Coronary artery (tissue), 2 donors: ENCODE measurements around the gene COL2A1.

Source experiments
- DNase-seq: peaks from one replicate; pipeline ENCODE4 v3.0.0-alpha.2; 2017; ENCODE audit warnings: low spot score
- H3K27ac ChIP-seq, 2 donors: fragments of 200-600 bp; sonication (generic); one replicate each; pipeline ENCODE4 v1.5.1; 2016 to 2019
- H3K4me3 ChIP-seq: fragments of 200-600 bp; sonication (generic); 2 replicates; pipeline ENCODE4 v1.5.1; 2016; ENCODE audit warnings: mild to moderate bottlenecking, moderate library complexity
- TF ChIP-seq, protein P1 (sequence below): fragments of 200-600 bp; sonication (generic); IDR thresholded peaks from one replicate; pipeline ENCODE4 v1.5.1; 2019; ENCODE audit warnings: antibody characterized with exemption

The COL2A1 gene

DNA sequence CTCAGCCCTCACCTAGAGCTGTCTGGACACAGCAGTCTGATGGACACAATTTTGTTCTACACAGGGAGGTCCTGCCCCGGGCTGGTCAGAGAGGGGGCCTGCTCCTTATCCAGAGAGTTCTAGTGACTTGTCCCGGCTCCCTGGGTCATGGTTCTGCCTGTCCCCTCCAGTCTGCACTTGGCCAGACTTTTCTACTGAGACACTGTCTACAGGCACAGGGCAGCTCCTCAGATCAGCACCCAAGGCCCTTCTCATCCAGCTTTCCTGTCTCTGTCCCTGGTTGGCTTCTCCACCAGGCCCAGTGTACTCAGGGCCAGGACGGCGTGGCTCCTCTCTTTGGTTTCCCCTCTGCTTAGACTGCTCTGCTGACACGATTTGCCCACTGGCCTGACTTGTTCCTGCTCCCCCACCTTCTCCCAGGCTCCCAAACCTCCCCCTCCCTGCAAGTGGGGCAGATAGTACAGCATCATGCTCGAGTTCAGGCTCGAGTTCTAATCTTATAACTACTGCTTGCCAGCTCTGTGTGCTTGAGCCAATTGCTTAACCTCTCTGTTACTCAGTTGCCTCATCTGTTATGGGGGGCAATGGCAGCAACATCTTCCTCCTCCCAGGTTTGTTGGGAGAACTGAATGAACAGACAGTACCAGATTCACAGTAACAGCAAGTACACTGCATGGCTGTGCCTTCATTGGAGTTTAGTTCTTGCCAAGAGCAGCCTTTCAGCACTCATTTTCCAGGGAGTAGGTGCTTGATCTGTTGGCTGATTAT, 22.0 kb upstream of the COL2A1 start:
- TF ChIP-seq, protein P1, sequence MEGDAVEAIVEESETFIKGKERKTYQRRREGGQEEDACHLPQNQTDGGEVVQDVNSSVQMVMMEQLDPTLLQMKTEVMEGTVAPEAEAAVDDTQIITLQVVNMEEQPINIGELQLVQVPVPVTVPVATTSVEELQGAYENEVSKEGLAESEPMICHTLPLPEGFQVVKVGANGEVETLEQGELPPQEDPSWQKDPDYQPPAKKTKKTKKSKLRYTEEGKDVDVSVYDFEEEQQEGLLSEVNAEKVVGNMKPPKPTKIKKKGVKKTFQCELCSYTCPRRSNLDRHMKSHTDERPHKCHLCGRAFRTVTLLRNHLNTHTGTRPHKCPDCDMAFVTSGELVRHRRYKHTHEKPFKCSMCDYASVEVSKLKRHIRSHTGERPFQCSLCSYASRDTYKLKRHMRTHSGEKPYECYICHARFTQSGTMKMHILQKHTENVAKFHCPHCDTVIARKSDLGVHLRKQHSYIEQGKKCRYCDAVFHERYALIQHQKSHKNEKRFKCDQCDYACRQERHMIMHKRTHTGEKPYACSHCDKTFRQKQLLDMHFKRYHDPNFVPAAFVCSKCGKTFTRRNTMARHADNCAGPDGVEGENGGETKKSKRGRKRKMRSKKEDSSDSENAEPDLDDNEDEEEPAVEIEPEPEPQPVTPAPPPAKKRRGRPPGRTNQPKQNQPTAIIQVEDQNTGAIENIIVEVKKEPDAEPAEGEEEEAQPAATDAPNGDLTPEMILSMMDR: no peak
- no peak for DNase-seq
- H3K4me3 ChIP-seq: no peak overlapping the region
- no peak overlapping the region for H3K27ac ChIP-seq

DNA sequence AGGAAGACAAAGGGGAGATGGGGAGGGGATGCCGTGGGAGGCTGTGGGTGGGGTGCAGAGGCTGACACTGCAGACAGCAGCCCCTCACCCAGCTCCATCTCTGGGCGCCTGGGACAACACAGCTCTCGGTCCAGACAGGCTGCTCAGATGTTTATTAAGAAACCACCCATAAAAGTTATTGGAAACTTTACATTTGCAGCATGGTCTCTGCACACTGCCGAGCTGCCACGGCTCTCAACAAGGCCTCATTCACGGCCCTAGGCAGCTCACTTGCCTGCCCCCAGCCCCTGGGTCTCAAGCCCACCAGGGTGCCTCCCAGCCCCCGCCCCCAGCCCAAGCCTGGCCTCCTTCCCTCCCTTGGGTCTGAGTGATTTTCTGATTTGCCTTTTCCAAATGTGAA, 21.0 kb upstream of the COL2A1 start:
- H3K4me3 ChIP-seq: no peak overlapping the region
- TF ChIP-seq, protein P1: no peak

GRCh38 chr12:48024735-48025134, 20.5 kb upstream of the COL2A1 start:
- TF ChIP-seq, protein P1: no peak
- DNase-seq: no peak
- Histone ChIP-seq H3K27ac (no peak overlapping the region), H3K4me3 (no peak overlapping the region)

More for the DNA sequence above, 21.0 kb upstream of the COL2A1 start:
- H3K27ac ChIP-seq: no peak overlapping the region
- no peak for DNase-seq

DNA sequence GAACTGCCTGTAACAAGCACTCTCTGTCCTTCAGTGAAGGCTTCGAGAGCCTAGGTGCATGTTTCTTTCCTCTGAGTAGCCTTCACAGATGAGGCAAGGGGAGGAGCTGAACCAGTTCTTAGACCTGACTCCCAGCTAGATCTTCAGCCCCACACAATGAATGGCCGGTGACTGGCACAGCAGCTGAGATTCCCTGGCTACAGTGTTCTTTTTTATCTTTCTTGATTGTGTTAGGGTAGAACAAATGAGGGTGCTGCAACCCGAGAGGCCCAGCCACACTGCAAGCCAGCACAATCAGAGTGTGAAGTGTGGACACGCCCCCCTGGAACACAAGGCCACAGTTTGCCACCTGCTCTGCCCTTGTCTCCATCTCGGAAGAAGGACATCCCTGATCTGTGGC, 19.1 kb upstream of the COL2A1 start:
- no peak for DNase-seq
- TF ChIP-seq, protein P1: no peak

GRCh38 chr12:48022676-48023385, 18.6 kb upstream of the COL2A1 start:
- TF ChIP-seq, protein P1: no peak
- no peak overlapping the region for H3K4me3 ChIP-seq
- DNase-seq: no peak
- H3K27ac ChIP-seq: no peak overlapping the region

More for the DNA sequence above, 19.1 kb upstream of the COL2A1 start:
- H3K27ac ChIP-seq: no peak overlapping the region
- no peak overlapping the region for H3K4me3 ChIP-seq

DNA sequence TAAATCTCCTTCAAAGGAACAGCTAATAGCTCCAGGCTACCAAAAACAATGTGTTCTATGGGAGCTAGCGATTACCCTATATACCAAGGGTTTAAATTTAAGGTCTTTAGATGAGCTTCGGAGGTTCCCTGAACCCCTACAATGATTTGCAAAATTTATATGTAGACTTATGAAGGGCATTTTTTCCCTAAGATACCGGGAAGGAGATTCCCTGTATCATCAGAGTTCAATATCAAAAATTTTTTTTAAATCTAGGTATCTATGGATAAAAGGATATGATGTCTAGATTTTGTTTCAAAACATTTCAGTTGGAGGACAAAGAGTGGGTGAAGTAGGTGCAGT, 17.9 kb upstream of the COL2A1 start:
- Histone ChIP-seq H3K4me3 (no peak overlapping the region), H3K27ac (no peak overlapping the region)
- TF ChIP-seq, protein P1: no peak
- no peak for DNase-seq
